CD4-positive, CD25-positive, alpha-beta regulatory T cell (primary cell): ENCODE measurements around the gene PSMA2. TPM values are rescaled to one million over a fixed set of nuclear protein-coding genes. Genes with fewer than 3 reads are reported as not detected.

Experiments
- ATAC-seq, 2 donors: fragments of 150-1000 bp; cut with Tn5 transposase; one replicate each; pipeline ENCODE4 v1.10.0; 2021; ENCODE audit warnings: low read depth in 2 of 2, moderate number of reproducible peaks in 2 of 2, moderate library complexity in 1 of 2
- DNase-seq, 3 donors: peaks; one replicate each; pipeline versions ENCODE4 v3.0.0 to v3.0.0-alpha.2; 2012 to 2022; ENCODE audit warnings: mixed read lengths in 1 of 3
- H3K27ac ChIP-seq: one replicate; pipeline ENCODE4 v1.7.0; 2013; ENCODE audit warnings: mild to moderate bottlenecking, low read length; ENCODE audit not compliant: insufficient read depth, poor library complexity, severe bottlenecking
- H3K27me3 ChIP-seq: one replicate; pipeline ENCODE4 v1.7.0; 2013; ENCODE audit warnings: low read length; ENCODE audit not compliant: control insufficient read depth, insufficient read depth
- H3K36me3 ChIP-seq: one replicate; pipeline ENCODE4 v1.7.0; 2013; ENCODE audit warnings: mild to moderate bottlenecking, low read length, moderate library complexity; ENCODE audit not compliant: control insufficient read depth, insufficient read depth
- H3K4me1 ChIP-seq: 2 replicates; pipeline ENCODE4 v1.7.0; 2013; ENCODE audit warnings: mild to moderate bottlenecking, low read length; ENCODE audit not compliant: insufficient read depth, control insufficient read depth, poor library complexity, severe bottlenecking
- H3K4me3 ChIP-seq: one replicate; pipeline ENCODE4 v1.7.0; 2013; ENCODE audit warnings: low read depth, mild to moderate bottlenecking, low read length, moderate library complexity
- H3K9me3 ChIP-seq, 2 experiments: 1 replicate in 1 of 2; 2 replicates in 1 of 2; pipeline ENCODE4 v1.7.0; 2013; ENCODE audit warnings: low read length in 2 of 2, mild to moderate bottlenecking in 1 of 2, moderate library complexity in 1 of 2; ENCODE audit not compliant: control insufficient read depth in 2 of 2
- H3K27ac Mint-ChIP-seq, 3 donors: one replicate each; pipeline ENCODE4 v1.8.0; 2020 to 2022; ENCODE audit warnings: mild to moderate bottlenecking in 3 of 3, mixed read lengths in 3 of 3, moderate library complexity in 2 of 3
- H3K27me3 Mint-ChIP-seq: one replicate; pipeline ENCODE4 v1.8.0; 2022; ENCODE audit warnings: mild to moderate bottlenecking, mixed read lengths
- H3K36me3 Mint-ChIP-seq: one replicate; pipeline ENCODE4 v1.8.0; 2020; ENCODE audit warnings: mixed read lengths
- H3K4me1 Mint-ChIP-seq, 4 donors: one replicate each; pipeline ENCODE4 v1.8.0; 2020 to 2022; ENCODE audit warnings: mixed read lengths in 4 of 4, mild to moderate bottlenecking in 1 of 4
- H3K4me3 Mint-ChIP-seq, 4 donors: one replicate each; pipeline ENCODE4 v1.8.0; 2020 to 2022; ENCODE audit warnings: mild to moderate bottlenecking in 4 of 4, mixed read lengths in 4 of 4, moderate library complexity in 3 of 4
- H3K9me3 Mint-ChIP-seq, 7 donors: one replicate each; pipeline ENCODE4 v1.8.0; 2020 to 2022; ENCODE audit warnings: mixed read lengths in 7 of 7, mild to moderate bottlenecking in 3 of 7, moderate library complexity in 2 of 7
- polyA plus RNA-seq, 4 donors: library from polyadenylated mRNA; unstranded; fragments of 300-500 nt; fragmentation: Illumina TruSeq; gene quantifications; one replicate each; pipeline ENCODE4 v1.2.3, GENCODE V29; 2021
- total RNA-seq: library from RNA; stranded (reverse); gene quantifications from one replicate; pipeline ENCODE4 v1.2.3, GENCODE V29; 2022

PSMA2 gene
- total and polyA plus RNA-seq, 5 donors from 2014 or later: 59.1 to 331 (median 270) TPM

- H3K4me3 Mint-ChIP-seq: no peak overlapping the region
- H3K36me3 Mint-ChIP-seq: peaks cover 18% of the 10 kb centered on the region
- Histone ChIP-seq H3K4me1 (peaks cover 33% of the 10 kb centered on the region), H3K27ac (no peak overlapping the region), H3K27me3 (no peaks in the 10 kb centered on the region), H3K9me3 (no peaks in the 10 kb centered on the region), H3K4me3 (no peak overlapping the region), H3K36me3 (peaks cover 49% of the 10 kb centered on the region)
- H3K4me1 Mint-ChIP-seq: peaks cover 20 to 60% (median 31%) of the 10 kb centered on the region in 4 donors
- no peaks in the 10 kb centered on the region for H3K27me3 Mint-ChIP-seq
- peak overlapping the region in 1 of 3 donors; percentile 23 for H3K27ac Mint-ChIP-seq
- DNase-seq (no peak), ATAC-seq (no peak)
- H3K9me3 Mint-ChIP-seq: no peaks in the 10 kb centered on the region
These were observed 3.9 kb upstream of the PSMA2 start for GRCh38 chr7:42935861-42936260.

GRCh38 chr7:42934291-42934690, 2.3 kb upstream of the PSMA2 start:
- H3K27me3 Mint-ChIP-seq: no peaks in the 10 kb centered on the region
- peak overlapping the region; percentile 56 to 95 (median 76) for H3K4me3 Mint-ChIP-seq
- no peak overlapping the region for H3K27ac ChIP-seq
- H3K4me1 ChIP-seq: peaks cover 48% of the 10 kb centered on the region
- no peak for DNase-seq
- ATAC-seq: no peak
- peak overlapping the region; percentile 8 for H3K4me3 ChIP-seq
- H3K36me3 ChIP-seq: peaks cover 42% of the 10 kb centered on the region
- no peaks in the 10 kb centered on the region for H3K9me3 Mint-ChIP-seq
- H3K36me3 Mint-ChIP-seq: peaks cover 18% of the 10 kb centered on the region
- peaks cover 22 to 68% (median 41%) of the 10 kb centered on the region in 4 donors for H3K4me1 Mint-ChIP-seq
- peak overlapping the region in 2 of 3 donors; percentile 52 to 78 for H3K27ac Mint-ChIP-seq
- no peaks in the 10 kb centered on the region for H3K9me3 ChIP-seq
- no peaks in the 10 kb centered on the region for H3K27me3 ChIP-seq

- peak overlapping the region; percentile 99 for H3K4me3 ChIP-seq
- ATAC-seq (no peak), DNase-seq (peak in 1 of 3 donors; percentile 25)
- no peaks in the 10 kb centered on the region for H3K27me3 ChIP-seq
- H3K4me1 ChIP-seq: peaks cover 57% of the 10 kb centered on the region
- H3K9me3 Mint-ChIP-seq: no peaks in the 10 kb centered on the region
- peak overlapping the region; percentile 95 to 100 (median 98) for H3K4me3 Mint-ChIP-seq
- peaks cover 15% of the 10 kb centered on the region for H3K36me3 Mint-ChIP-seq
- H3K27me3 Mint-ChIP-seq: no peaks in the 10 kb centered on the region
- H3K4me1 Mint-ChIP-seq: peaks cover 23 to 80% (median 50%) of the 10 kb centered on the region in 4 donors
- peak overlapping the region; percentile 86 for H3K27ac ChIP-seq
- peak overlapping the region; percentile 98 to 99 (median 98) for H3K27ac Mint-ChIP-seq
- peaks cover 29% of the 10 kb centered on the region for H3K36me3 ChIP-seq
- no peaks in the 10 kb centered on the region for H3K9me3 ChIP-seq
These were observed 1.0 kb upstream of the PSMA2 start for GRCh38 chr7:42932811-42933591.

GRCh38 chr7:42931447-42931833, 534 bp downstream of the PSMA2 start:
- peak overlapping the region; percentile 99 for H3K4me3 ChIP-seq
- H3K36me3 Mint-ChIP-seq: peaks cover 8% of the 10 kb centered on the region
- H3K27me3 ChIP-seq: no peaks in the 10 kb centered on the region
- no peak for ATAC-seq
- peaks cover 25% of the 10 kb centered on the region for H3K36me3 ChIP-seq
- peak overlapping the region; percentile 95 to 100 (median 98) for H3K4me3 Mint-ChIP-seq
- H3K9me3 Mint-ChIP-seq: no peaks in the 10 kb centered on the region
- H3K9me3 ChIP-seq: no peaks in the 10 kb centered on the region
- peak overlapping the region; percentile 98 to 99 (median 98) for H3K27ac Mint-ChIP-seq
- H3K4me1 Mint-ChIP-seq: peaks cover 23 to 88% (median 57%) of the 10 kb centered on the region in 4 donors
- peak in 1 of 3 donors; percentile 66 for DNase-seq
- peak overlapping the region; percentile 86 for H3K27ac ChIP-seq
- peaks cover 58% of the 10 kb centered on the region for H3K4me1 ChIP-seq
- H3K27me3 Mint-ChIP-seq: no peaks in the 10 kb centered on the region

- peaks cover 23 to 83% (median 55%) of the 10 kb centered on the region in 4 donors for H3K4me1 Mint-ChIP-seq
- DNase-seq: no peak
- no peak overlapping the region for H3K27ac ChIP-seq
These were observed 1.1 kb downstream of the PSMA2 start for GRCh38 chr7:42930889-42931288.

GRCh38 chr7:42929449-42929848, 2.5 kb downstream of the PSMA2 start:
- Mint-ChIP-seq H3K4me1 (peaks cover 20 to 83% (median 55%) of the 10 kb centered on the region in 4 donors), H3K9me3 (no peaks in the 10 kb centered on the region), H3K36me3 (peaks cover 11% of the 10 kb centered on the region), H3K27me3 (no peaks in the 10 kb centered on the region), H3K4me3 (peak overlapping the region; percentile 10 to 83 (median 64)), H3K27ac (peak overlapping the region in 2 of 3 donors; percentile 11 to 25)
- no peak overlapping the region for H3K27ac ChIP-seq
- peaks cover 29% of the 10 kb centered on the region for H3K36me3 ChIP-seq
- H3K27me3 ChIP-seq: no peaks in the 10 kb centered on the region
- H3K4me3 ChIP-seq: peak overlapping the region; percentile 39
- ATAC-seq (no peak), DNase-seq (no peak)
- H3K4me1 ChIP-seq: peaks cover 51% of the 10 kb centered on the region
- H3K9me3 ChIP-seq: no peaks in the 10 kb centered on the region

More at GRCh38 chr7:42930889-42931288, 1.1 kb downstream of the PSMA2 start:
- H3K9me3 ChIP-seq: no peaks in the 10 kb centered on the region
- peaks cover 58% of the 10 kb centered on the region for H3K4me1 ChIP-seq
- peak overlapping the region; percentile 99 for H3K4me3 ChIP-seq
- no peak for ATAC-seq
- H3K36me3 ChIP-seq: peaks cover 26% of the 10 kb centered on the region
- Mint-ChIP-seq H3K9me3 (no peaks in the 10 kb centered on the region), H3K4me3 (peak overlapping the region; percentile 95 to 100 (median 98)), H3K36me3 (peaks cover 4% of the 10 kb centered on the region), H3K27me3 (no peaks in the 10 kb centered on the region), H3K27ac (peak overlapping the region; percentile 98 to 99 (median 98))
- no peaks in the 10 kb centered on the region for H3K27me3 ChIP-seq

- Histone ChIP-seq H3K27me3 (no peaks in the 10 kb centered on the region), H3K4me3 (peak overlapping the region; percentile 39), H3K4me1 (peaks cover 44% of the 10 kb centered on the region), H3K27ac (no peak overlapping the region), H3K36me3 (peaks cover 36% of the 10 kb centered on the region), H3K9me3 (no peaks in the 10 kb centered on the region)
- H3K9me3 Mint-ChIP-seq: no peaks in the 10 kb centered on the region
- H3K4me1 Mint-ChIP-seq: peaks cover 22 to 78% (median 55%) of the 10 kb centered on the region in 4 donors
- peak overlapping the region in 2 of 4 donors; percentile 0 to 43 for H3K4me3 Mint-ChIP-seq
- H3K27me3 Mint-ChIP-seq: no peaks in the 10 kb centered on the region
- ATAC-seq (no peak), DNase-seq (no peak)
- peaks cover 13% of the 10 kb centered on the region for H3K36me3 Mint-ChIP-seq
- no peak overlapping the region for H3K27ac Mint-ChIP-seq
These were observed 3.2 kb downstream of the PSMA2 start for GRCh38 chr7:42928754-42929153.
